ENCODE measurements around the gene SNX20.

- TF ChIP-seq POLR2A (IDR thresholded peaks at IDR 0.05) (no peak), CTCF (IDR thresholded peaks at IDR 0.05) (no peak)
Measured at GRCh38 chr16:50708373-50709060, 27.4 kb upstream of the SNX20 start.

All from lower leg skin (tissue), 3 donors.